ENCODE measurements around the gene STUM. TPM values are rescaled to one million over a fixed set of nuclear protein-coding genes. Genes with fewer than 3 reads are reported as not detected.

The STUM gene
- total and polyA plus RNA-seq, 2 experiments from 2014 or later, result 0.71 to 7.6 TPM

- Histone ChIP-seq H3K9me3 (ENCODE audit: low read depth) (no peaks in the 10 kb centered on the region), H3K27ac (no peak overlapping the region), H3K4me1 (ENCODE audit: low read depth) (no peaks in the 10 kb centered on the region), H3K27me3 (peaks cover 37% of the 10 kb centered on the region), H3K36me3 (no peaks in the 10 kb centered on the region), H3K4me3 (no peak overlapping the region)
- DNase-seq (ENCODE audit: low read depth in 1 of 2, low spot score in 1 of 2), result no peak
- no peak for TF ChIP-seq CTCF (IDR thresholded peaks at IDR 0.05; ENCODE audit: low read depth, low read length)
These were observed 6.5 kb downstream of the STUM start for GRCh38 chr1:226555092-226555491.

GRCh38 chr1:226557424-226557823, 8.9 kb downstream of the STUM start:
- no peak overlapping the region for H3K27ac ChIP-seq
- no peak for DNase-seq (ENCODE audit: low read depth in 1 of 2, low spot score in 1 of 2)
- no peaks in the 10 kb centered on the region for H3K36me3 ChIP-seq
- H3K27me3 ChIP-seq, result peaks cover 16% of the 10 kb centered on the region
- H3K4me1 ChIP-seq (ENCODE audit: low read depth), result no peaks in the 10 kb centered on the region
- H3K9me3 ChIP-seq (ENCODE audit: low read depth), result no peaks in the 10 kb centered on the region
- no peak overlapping the region for H3K4me3 ChIP-seq
- TF ChIP-seq CTCF (IDR thresholded peaks at IDR 0.05; ENCODE audit: low read depth, low read length), result no peak

GRCh38 chr1:226558036-226558650, 9.6 kb downstream of the STUM start:
- H3K36me3 ChIP-seq, result no peaks in the 10 kb centered on the region
- H3K4me3 ChIP-seq, result no peak overlapping the region
- H3K27me3 ChIP-seq, result peaks cover 10% of the 10 kb centered on the region
- no peak overlapping the region for H3K27ac ChIP-seq
- DNase-seq (ENCODE audit: low read depth in 1 of 2, low spot score in 1 of 2), result peak in 1 of 2 donors; percentile 42
- no peaks in the 10 kb centered on the region for H3K4me1 ChIP-seq (ENCODE audit: low read depth)
- H3K9me3 ChIP-seq (ENCODE audit: low read depth), result no peaks in the 10 kb centered on the region
- no peak for TF ChIP-seq CTCF (IDR thresholded peaks at IDR 0.05; ENCODE audit: low read depth, low read length)

DNA sequence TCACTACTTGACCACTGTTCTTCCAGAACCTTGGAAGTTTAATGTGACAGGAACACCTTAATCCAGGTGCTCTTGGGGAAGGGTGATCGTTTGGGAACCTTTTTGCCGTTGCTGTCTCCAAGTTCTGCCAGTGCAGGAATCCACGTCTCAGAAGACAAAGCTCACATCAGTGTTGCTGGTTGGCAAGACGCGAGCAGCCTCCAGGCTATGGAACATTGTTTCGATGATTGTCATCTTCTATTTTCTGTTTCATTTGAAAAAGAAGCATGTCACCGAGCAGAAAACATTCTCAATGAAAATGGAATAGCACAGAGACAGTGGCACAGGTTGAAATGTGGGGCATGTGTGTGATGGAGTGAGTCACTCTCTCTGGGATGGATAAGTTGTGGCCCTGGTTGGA, 11.7 kb downstream of the STUM start:
- no peaks in the 10 kb centered on the region for H3K4me1 ChIP-seq (ENCODE audit: low read depth)
- H3K36me3 ChIP-seq, result no peaks in the 10 kb centered on the region
- H3K27me3 ChIP-seq, result peaks cover 7% of the 10 kb centered on the region
- no peak for TF ChIP-seq CTCF (IDR thresholded peaks at IDR 0.05; ENCODE audit: low read depth, low read length)
- H3K27ac ChIP-seq, result no peak overlapping the region
- no peak overlapping the region for H3K4me3 ChIP-seq
- no peaks in the 10 kb centered on the region for H3K9me3 ChIP-seq (ENCODE audit: low read depth)
- no peak for DNase-seq (ENCODE audit: low read depth in 1 of 2, low spot score in 1 of 2)

DNA sequence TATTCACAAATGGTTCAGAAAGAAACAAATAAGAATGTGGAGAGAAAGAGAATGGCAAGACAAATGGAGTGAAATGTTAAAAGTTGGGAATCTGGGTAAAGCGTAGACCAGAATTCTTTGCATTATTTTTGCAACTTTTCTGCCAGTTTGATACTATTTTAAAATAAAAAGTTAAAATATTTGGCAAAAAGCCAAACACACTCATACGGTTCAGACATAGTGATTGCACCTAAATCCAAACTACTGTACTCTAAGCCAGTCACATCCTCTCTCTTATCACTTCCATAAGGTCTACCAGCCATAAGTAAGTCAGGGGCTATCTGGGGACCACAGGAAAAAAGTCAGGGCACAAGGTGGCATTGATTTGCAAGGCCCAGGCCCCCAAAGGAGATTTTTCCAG, 14.4 kb downstream of the STUM start:
- no peak overlapping the region for H3K27ac ChIP-seq
- no peaks in the 10 kb centered on the region for H3K27me3 ChIP-seq
- no peak overlapping the region for H3K4me3 ChIP-seq
- DNase-seq (ENCODE audit: low read depth in 1 of 2, low spot score in 1 of 2), result no peak
- H3K4me1 ChIP-seq (ENCODE audit: low read depth), result peaks cover under 1% of the 10 kb centered on the region
- no peaks in the 10 kb centered on the region for H3K9me3 ChIP-seq (ENCODE audit: low read depth)
- H3K36me3 ChIP-seq, result no peaks in the 10 kb centered on the region
- TF ChIP-seq CTCF (IDR thresholded peaks at IDR 0.05; ENCODE audit: low read depth, low read length), result no peak
